Activated naive CD8-positive, alpha-beta T cell treated with anti-CD3 and anti-CD28 coated beads, Interleukin-2, amount 50 U/mL, for 16 hours (primary cell): ENCODE results near the gene C10orf105.

ENCODE experiments used
- DNase-seq: peaks from one replicate; pipeline ENCODE4 v3.0.0-alpha.2; 2020; ENCODE audit warnings: low read depth, low spot score

C10orf105 gene, protein sequence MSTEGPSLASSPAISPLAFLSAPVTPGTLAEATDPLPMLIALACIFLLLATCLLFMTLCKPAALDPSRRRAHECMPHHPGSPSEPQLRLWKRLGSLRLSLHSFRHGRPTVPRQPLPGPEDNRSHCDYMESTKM

DNA sequence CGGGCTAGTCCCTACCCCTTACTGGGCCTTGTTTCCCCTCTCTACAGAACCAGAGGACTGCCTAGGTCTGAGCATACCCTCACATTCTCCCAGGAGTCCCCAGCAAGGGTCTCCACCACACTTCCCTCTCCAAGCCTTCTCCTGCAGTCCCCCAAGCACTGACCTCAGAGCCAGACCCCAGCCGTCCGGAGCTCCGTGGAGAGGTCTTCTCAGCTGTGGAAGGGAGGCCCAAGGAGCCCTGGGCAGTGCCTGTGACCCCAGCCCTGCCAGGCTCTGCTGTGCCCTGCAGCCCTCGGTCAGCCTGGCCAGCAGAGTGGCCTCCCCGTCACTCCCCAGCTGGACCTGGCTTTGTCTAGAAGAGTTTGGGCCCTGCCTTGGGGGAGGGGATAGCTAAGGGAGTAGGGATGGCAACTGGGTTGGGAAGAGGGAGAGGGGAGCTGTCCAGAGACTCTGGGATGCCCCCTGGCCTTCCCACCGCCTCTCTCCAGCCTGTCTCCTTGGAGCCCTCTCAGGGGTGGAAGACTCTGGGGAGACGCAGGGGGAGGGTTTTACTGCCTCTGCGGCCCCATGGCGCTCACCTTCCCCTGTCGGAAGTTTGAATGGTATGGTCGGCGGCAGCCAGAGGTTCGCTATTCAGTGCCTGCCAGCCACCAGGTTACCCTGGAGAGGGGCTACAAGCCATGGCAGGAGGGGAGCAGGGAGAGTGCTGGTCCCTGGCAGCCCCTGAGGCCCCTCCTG, at the start of gene C10orf105:
TSS of gene C10orf105 (minus strand) at position 315 of the 738 bp plus-strand sequence. CDS start 3,441 bp downstream, outside the sequence.
- no peak for DNase-seq

DNA sequence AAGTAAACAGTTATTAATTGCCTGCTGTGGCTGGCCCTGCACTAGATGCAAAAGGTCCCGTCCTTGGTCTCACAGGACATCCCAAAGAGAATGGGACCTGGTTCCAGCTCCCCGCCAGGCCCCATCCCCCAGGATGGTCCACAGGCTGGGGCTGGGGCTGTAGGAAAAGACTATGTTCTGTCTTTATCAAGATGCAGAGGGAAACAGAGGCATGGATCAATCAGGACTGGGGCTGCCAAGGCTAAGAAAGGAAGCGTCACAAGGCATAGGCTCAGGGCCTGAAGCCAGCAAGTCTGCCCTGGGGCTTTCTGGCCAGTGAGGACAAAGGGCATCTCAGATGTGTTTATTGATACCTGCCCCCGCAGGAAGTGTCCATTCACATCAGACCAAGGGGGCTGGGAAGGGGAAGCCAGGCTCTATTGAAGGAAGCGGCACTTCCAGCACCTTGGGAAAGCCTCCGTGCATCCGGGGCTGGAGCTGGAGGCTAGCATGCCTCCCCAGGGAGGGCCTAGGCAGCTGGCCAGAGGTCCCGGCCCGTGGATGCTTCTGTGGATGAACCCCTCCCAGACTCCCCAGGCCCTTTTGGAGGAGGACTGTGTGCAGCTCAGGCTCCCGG, 48.0 kb upstream of the C10orf105 start:
- DNase-seq = no peak

DNA sequence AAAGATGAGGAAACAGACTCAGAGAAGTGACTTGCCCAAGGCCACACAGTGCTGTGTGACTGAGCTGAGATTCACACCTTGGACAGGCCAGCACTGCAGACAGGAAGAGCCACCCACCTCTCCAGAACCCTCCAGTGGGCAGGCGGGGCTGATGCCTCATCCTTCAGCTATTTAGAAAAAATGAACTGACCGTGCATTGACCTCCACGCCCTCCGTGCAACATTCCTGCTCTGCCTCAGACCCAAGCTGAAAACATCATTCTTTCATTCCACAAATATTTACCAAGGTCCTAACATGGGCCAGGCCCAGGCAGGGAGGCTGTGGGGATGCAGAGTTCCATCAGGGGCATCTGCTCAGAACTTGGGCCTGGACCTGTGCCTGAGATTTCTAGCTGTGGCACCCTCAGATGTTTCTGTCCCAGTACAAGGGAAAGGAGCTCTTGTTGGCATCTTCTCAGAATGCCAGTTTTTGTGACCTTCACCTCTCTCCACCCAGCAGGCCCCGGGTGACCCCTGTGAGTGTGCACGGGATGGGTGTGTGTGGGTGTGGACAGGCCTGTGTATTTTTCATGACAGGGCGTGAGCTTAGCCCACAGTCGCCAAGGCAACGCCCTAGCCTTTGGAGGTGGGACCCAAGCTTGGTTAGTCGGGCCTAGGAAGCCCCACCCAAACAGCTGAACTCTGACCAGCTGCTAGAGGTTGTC, 47.3 kb upstream of the C10orf105 start:
- DNase-seq = no peak

GRCh38 chr10:71765906-71766716, 46.5 kb upstream of the C10orf105 start:
- DNase-seq = no peak

GRCh38 chr10:71765176-71765904, 45.8 kb upstream of the C10orf105 start:
- DNase-seq = no peak

DNA sequence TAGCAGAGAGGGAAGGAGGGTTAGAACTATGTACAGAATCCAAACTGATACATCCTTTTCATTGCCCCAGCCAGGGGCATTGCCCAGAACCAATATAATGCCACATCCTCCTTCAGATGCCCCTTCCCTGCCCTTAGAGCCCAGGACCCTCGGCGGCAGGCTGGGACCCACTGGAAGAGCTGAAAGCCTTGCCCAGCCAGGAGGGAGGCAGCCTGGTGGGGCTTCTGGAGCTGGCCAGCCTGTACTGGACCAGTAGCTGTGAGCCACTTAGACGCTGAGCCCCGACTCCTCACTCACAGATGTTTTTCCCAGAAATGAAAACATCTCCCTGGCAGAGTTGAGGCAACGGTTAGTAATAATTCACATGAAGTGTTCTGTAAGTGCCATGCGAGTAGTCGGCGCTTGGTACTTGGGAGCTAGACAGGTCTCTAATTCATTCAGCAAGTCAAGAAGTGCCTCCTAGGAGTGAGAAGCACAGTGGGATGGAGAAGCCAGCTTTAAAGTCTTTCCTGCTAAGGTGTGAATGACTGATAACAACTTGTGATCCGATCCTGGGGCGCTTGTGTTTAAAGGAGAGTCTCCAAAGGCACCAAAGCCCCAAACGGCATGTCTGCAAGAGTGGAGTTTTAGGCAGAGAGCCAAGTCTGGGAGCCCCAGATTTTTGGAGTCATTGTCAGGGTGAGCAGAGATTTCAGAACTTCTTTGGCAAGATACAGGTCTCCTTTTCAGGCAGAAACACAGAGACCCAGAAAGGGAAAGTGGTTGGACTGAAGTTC, 44.0 kb upstream of the C10orf105 start:
- no peak for DNase-seq

- no peak for DNase-seq
These were observed 42.7 kb upstream of the C10orf105 start for GRCh38 chr10:71762324-71762723.

GRCh38 chr10:71761541-71762113, 42.0 kb upstream of the C10orf105 start:
- DNase-seq = no peak

- no peak for DNase-seq
These were observed 41.5 kb upstream of the C10orf105 start for GRCh38 chr10:71761105-71761511.

- DNase-seq = no peak
These were observed 37.9 kb upstream of the C10orf105 start for GRCh38 chr10:71757399-71757922.

DNA sequence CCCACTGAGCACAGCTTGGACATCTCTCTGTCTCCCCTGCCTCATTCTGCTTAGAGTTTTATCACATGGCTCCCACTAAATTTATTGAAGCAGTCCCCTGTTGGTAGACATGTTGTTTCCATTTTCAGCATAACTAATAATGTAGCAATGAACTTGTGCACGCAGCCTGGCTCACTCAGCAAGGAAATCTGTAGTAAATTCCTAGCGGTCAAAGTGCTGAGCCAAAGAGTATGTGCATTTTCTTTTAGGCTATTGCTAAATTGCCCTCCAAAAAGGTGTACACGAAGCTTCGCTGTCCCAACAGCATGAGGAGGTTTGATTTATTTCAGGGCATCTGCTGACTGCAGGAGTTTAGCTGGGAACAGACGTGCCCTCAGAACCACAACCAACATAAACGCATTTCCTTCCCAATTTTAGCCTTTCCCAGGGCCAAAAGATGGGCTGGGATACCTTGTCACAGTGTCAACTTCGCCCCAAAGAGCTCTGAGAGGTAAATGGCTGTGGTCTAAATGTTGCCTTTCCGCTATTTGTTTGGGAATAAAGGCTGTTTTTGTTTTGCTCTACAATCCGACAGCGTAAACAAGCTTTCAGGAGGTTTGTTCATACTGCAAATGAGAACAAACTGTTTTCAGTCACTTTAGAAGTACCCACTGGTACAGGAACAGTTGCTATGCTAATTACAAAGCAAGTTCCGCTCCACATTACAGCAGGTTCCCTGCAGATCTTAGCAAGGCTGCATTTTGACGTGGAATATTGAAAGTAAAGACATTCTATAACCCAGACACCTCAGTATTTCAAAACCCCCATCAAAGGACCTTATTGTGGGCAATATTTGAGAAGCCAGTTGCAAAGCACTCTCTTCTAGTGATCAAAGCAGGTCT, 37.0 kb upstream of the C10orf105 start:
- no peak for DNase-seq

DNA sequence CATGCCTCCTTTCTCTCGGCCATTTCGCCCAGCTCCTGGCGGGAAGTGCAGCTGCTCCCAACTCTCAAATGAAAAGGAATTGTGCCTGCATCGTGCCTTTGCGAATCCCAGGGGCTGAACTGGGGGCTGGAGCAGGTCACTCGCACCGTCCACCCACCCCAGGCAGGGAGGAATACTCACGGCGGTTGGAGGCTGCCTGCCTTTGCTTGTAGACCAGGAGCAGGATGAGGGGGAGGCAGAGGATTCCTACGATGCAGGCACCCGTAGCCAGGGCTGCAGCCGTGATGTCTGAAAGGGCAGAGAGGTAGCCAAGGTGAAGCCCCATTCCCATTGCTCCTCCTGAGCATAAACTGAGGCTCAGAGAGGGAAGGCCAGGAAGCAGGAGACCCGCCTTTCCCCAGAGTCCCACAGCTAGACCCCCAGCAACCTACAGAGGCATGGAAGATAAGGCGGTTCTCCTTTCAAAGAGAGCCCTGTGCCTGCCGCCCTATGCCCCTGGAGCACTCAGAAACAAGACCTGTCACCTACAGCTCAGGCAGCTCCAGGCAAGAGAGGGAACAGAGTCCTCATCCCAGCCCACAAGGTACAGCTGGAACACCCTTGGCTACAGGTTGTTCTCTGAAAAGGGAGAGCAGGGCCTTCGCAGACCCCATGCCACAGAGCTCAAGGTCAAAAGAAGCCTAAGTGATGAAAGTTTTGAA, 35.8 kb upstream of the C10orf105 start:
- DNase-seq = no peak

- no peak for DNase-seq
These were observed 35.0 kb upstream of the C10orf105 start for GRCh38 chr10:71754562-71754961.

DNA sequence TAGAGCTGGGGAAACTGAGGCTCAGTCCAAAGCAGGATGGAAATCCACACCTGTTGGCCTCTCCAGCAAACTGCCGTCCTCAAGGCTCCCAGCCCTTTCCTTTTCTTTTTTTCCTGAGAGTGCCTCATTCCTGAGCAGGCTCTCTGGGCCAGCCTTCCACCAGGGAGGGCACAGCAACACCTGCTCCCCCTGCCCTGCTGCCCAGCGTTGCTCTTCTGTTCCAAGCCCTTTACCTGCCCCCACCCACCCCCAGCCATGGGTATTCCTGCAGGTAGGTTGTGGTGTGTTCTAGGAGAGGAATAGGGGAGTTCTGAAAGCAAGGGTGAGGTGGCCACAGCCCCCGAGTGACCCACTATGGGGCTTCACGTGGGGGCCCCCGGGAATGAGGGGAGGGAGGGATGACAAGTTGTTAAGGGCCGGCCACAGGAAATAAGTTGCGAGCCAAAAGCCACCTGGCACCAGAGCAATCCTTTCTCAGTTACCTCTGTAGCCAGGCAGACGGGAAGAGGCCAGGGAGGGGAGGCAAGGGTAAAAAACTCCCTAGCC, 34.5 kb upstream of the C10orf105 start:
- DNase-seq = no peak

DNA sequence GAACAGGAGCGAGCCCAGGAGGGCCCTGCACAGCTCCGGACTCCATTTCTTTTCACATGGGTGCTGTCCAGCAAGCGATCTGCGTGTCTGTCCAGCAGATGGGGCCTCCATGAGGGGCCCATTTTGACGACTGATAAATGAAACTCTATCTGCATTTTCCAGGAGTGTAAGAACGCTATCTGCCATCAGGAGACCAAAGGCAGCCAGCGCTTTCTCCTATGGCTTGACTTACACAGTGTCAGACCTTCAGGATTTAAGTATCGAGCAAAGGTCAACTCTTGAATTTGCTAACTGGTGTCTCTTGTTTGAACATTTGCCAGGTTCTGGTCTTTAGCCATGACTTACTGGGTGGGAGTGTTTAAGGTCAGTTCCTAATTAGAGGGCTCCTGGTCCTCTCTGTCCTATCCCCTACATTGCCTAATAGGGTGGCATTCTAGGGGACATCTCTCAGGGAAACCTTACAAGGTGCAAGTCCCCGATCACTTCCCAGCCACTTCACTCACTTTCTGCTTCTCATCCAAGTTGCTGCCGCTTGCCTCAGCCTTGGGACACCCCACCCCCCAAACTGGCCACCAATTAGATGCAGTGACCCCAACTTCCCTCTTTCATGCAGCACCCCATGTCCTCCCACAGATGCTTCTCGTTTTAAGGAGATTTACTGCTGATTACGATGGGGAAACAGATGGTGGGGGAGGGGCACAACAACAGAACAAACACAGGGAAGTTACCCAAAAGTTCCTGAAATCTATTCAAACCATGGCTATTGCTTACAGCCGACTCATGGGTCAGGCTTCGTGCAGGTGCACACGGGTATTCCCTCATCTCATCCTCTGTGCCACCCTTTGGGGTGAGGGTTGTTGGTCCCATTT, 33.7 kb upstream of the C10orf105 start:
- DNase-seq = no peak

DNA sequence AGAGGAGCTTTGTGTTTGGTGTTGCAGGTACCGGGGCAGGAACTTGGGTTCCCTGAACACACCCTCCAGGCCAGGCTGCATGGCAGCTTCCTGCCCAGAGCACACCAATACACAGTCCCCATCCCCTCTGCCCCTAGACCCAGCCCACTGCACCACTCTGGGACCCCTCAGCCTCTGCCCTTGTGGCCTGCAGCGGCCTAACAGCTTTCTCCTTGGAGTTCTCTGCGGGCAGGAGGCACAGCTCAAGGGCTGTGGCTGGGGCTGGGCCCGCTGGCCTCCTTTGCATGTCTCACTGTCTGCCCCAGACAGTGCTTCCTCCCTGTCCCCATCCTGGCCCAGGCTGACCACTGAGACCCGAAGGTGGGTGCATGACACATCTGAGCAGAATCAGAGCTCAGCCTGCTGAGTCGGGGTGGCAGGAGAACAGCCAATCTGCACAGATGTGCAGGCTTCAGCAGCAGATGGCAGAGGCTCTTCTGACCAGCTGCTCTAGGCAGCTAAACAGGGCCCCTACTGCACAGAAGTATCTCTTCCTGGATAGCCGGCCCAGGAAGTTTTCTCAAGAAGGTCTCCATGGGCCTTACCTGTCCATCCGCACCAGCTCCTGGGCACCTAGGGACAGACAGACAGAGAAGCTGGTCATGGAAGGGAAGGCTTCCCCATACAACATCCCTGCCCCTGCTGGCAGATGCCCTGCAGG, 33.0 kb upstream of the C10orf105 start:
- DNase-seq = no peak
